Measurements from ENCODE around the gene HES7.

DNA sequence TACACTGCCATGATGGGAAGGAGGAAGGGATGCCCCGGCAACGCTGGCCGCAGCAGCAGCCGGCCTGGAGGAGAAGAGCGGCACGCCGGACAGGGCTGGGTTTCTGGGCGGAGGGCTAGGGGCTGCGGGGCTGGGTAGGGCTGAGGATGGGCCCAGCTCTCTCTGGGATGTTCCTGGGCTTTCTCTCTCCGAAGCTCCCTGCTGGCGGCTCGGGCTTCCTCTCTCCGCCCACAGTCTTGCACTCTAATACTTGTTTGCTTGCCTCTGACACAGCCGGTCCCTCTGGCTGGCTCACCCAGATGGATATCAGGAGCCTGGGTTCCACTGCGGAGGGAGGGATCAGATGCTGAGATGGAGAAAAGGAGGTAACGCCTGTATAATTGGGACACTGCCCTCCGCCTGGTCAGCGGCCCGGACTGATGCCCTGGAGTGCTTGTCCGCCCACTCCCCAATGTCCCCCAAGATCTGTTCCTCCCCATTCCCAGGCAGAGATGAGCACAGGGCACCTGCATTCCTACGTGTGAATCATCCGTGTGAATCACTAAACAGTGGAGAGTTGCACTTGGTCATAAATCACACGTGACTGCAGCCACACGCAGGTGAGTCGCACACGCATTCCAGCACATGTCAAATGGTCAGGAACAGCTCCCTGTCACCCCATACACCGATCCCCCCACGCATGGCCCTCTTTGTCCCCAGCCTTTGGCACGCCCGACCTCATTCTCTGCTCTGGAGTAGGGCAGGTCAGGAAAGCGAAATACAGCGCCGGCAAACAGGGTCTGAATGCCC is 5.7 kb downstream of the HES7 start, which contains the start of gene ALOXE3:
- TF ChIP-seq, protein P1, sequence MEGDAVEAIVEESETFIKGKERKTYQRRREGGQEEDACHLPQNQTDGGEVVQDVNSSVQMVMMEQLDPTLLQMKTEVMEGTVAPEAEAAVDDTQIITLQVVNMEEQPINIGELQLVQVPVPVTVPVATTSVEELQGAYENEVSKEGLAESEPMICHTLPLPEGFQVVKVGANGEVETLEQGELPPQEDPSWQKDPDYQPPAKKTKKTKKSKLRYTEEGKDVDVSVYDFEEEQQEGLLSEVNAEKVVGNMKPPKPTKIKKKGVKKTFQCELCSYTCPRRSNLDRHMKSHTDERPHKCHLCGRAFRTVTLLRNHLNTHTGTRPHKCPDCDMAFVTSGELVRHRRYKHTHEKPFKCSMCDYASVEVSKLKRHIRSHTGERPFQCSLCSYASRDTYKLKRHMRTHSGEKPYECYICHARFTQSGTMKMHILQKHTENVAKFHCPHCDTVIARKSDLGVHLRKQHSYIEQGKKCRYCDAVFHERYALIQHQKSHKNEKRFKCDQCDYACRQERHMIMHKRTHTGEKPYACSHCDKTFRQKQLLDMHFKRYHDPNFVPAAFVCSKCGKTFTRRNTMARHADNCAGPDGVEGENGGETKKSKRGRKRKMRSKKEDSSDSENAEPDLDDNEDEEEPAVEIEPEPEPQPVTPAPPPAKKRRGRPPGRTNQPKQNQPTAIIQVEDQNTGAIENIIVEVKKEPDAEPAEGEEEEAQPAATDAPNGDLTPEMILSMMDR (conservative IDR thresholded peaks at IDR 0.05; ENCODE audit: low read length) = no peak
- TF ChIP-seq EZH2phosphoT487 (IDR thresholded peaks at IDR 0.05; ENCODE audit: borderline replicate concordance) = no peak

All from Loucy (cell line).